HepG2 (cell line): ENCODE data around the gene ASCC3. TPM values are rescaled to one million over a fixed set of nuclear protein-coding genes. Genes with fewer than 3 reads are reported as not detected.

ENCODE experiments used
- ATAC-seq: fragments of 200-7000 bp; cut with Tn5 transposase; 3 replicates; pipeline ENCODE4 v1.9.1; 2020; ENCODE audit warnings: mild to moderate bottlenecking, moderate library complexity
- BruUV-seq: library from RNA; stranded (reverse); fragments of 400-500 nt; replicated peaks from 2 replicates; lab custom pipeline; 2021; lab: Mats Ljungman, UMichigan
- CTCF ChIA-PET: fragments of 300-600 bp; formaldehyde crosslinking; extraction: SDS; loops from one replicate; lab custom pipeline; 2021; ENCODE audit warnings: low total read pairs, inconsistent platforms, low intra/inter-chr PET ratio; lab: Yijun Ruan, JAX
- POLR2A ChIA-PET: fragments of 350-600 bp; sonication (Branson Sonifier 250); formaldehyde crosslinking; loops from one replicate; lab custom pipeline; 2020; ENCODE audit warnings: antibody characterized with exemption, inconsistent platforms; lab: Yijun Ruan, JAX
- DNase-seq: peaks from one replicate; pipeline ENCODE4 v3.0.0-alpha.2; 2015; ENCODE audit warnings: low spot score
- FAIRE-seq: peaks from 3 replicates; lab custom pipeline; 2011; peaks lifted over from hg19 to GRCh38; lab: Jason Lieb, UNC
- H2AFZ ChIP-seq: one replicate; pipeline ENCODE4 v1.6.1; 2011; ENCODE audit warnings: low read length, inconsistent platforms
- H3K27ac ChIP-seq: fragments of 300-600 bp; 3 replicates; pipeline ENCODE4 v1.8.0; 2011; ENCODE audit warnings: mixed run types, mild to moderate bottlenecking, mixed read lengths, low read length, inconsistent platforms; ENCODE audit not compliant: insufficient read depth; ENCODE audit errors: extremely low read length
- H3K27me3 ChIP-seq, 2 experiments: fragments of 200-600 bp in 1 of 2; 2 replicates in 1 of 2; 3 replicates in 1 of 2; pipeline versions ENCODE4 v1.6.0 to v1.8.0; 2011; ENCODE audit warnings: low read length in 2 of 2, mild to moderate bottlenecking in 2 of 2, moderate library complexity in 2 of 2, inconsistent platforms in 1 of 2; ENCODE audit not compliant: insufficient read depth in 2 of 2, control insufficient read depth in 1 of 2
- H3K36me3 ChIP-seq, 2 experiments: fragments of 200-600 bp in 1 of 2; replicated peaks in 1 of 2; 2 replicates in 1 of 2; 3 replicates in 1 of 2; pipeline versions ENCODE4 v1.5.1 to v1.8.0; 2011; ENCODE audit warnings: low read length in 2 of 2, inconsistent platforms in 1 of 2; ENCODE audit not compliant: insufficient read depth in 2 of 2, control insufficient read depth in 1 of 2
- H3K4me1 ChIP-seq: 2 replicates; pipeline ENCODE4 v1.5.1; 2012; ENCODE audit warnings: low read length, inconsistent platforms; ENCODE audit not compliant: insufficient read depth
- H3K4me2 ChIP-seq: 2 replicates; pipeline ENCODE4 v1.6.0; 2011; ENCODE audit warnings: low read depth, low read length, inconsistent platforms
- H3K4me3 ChIP-seq, 3 experiments: fragments of 200-600 bp in 1 of 3; sonication (generic), shearing (Covaris generic) in 1 of 3; replicated peaks in 1 of 3; 2 replicates each; pipeline ENCODE4 v1.5.1; 2011 to 2016; ENCODE audit warnings: low read length in 3 of 3, inconsistent platforms in 2 of 3, low read depth in 2 of 3, mild to moderate bottlenecking in 2 of 3, control low read depth in 1 of 3, mixed read lengths in 1 of 3; ENCODE audit not compliant: insufficient read depth in 1 of 3
- H3K79me2 ChIP-seq: one replicate; pipeline ENCODE4 v1.6.1; 2011; ENCODE audit warnings: low read length, inconsistent platforms; ENCODE audit not compliant: insufficient read depth
- H3K9ac ChIP-seq: 2 replicates; pipeline ENCODE4 v1.6.0; 2011; ENCODE audit warnings: mild to moderate bottlenecking, low read depth, low read length, inconsistent platforms; ENCODE audit not compliant: insufficient read depth
- H3K9me3 ChIP-seq: 2 replicates; pipeline ENCODE4 v1.5.1; 2012; ENCODE audit warnings: mild to moderate bottlenecking, low read length
- H4K20me1 ChIP-seq: 2 replicates; pipeline ENCODE4 v1.6.0; 2011; ENCODE audit warnings: inconsistent platforms, mild to moderate bottlenecking, low read length, moderate library complexity; ENCODE audit not compliant: insufficient read depth
- ATAD3A ChIP-seq: sonication (generic); formaldehyde crosslinking; IDR thresholded peaks from 2 replicates; pipeline ENCODE4 v1.4.0; 2020; ENCODE audit warnings: missing genetic modification reagents
- ATF1 ChIP-seq: IDR thresholded peaks from 2 replicates; pipeline ENCODE4 v1.6.1; 2016; ENCODE audit warnings: mild to moderate bottlenecking, control low read depth
- ATF4 ChIP-seq, 2 experiments: fragments of 450-650 bp in 1 of 2; sonication (generic) in 1 of 2; formaldehyde crosslinking; IDR thresholded peaks; 2 replicates each; pipeline versions ENCODE4 v1.5.0 to v1.8.0; 2020 to 2022; ENCODE audit warnings: mild to moderate bottlenecking in 1 of 2, missing genetic modification reagents in 1 of 2
- CCDC6 ChIP-seq: sonication (generic); formaldehyde crosslinking; IDR thresholded peaks from 2 replicates; pipeline ENCODE4 v1.8.1; 2022; ENCODE audit warnings: mild to moderate bottlenecking, missing genetic modification reagents, moderate library complexity
- ETV5 ChIP-seq: IDR thresholded peaks from 2 replicates; pipeline ENCODE4 v1.6.1; 2018; ENCODE audit warnings: missing biosample characterization, missing genetic modification reagents, inconsistent platforms, borderline replicate concordance
- KLF15 ChIP-seq: sonication (generic); formaldehyde crosslinking; IDR thresholded peaks from 2 replicates; pipeline ENCODE4 v1.8.1; 2023; ENCODE audit warnings: borderline replicate concordance, mild to moderate bottlenecking, inconsistent platforms, missing genetic modification reagents, mixed read lengths
- ZNF12 ChIP-seq: sonication (generic); formaldehyde crosslinking; IDR thresholded peaks from 2 replicates; pipeline ENCODE4 v1.5.0; 2020; ENCODE audit warnings: missing genetic modification reagents
- ZNF282 ChIP-seq: fragments of 450-650 bp; IDR thresholded peaks from 2 replicates; pipeline ENCODE4 v1.6.1; 2018; ENCODE audit not compliant: partially characterized antibody
- WGBS: methylation state at CpG from one replicate; pipeline ENCODE4 v1.1.6; 2017; ENCODE audit warnings: low lambda C conversion rate; 5-methylcytosine and 5-hydroxymethylcytosine counted together
- in situ Hi-C: cut with HindIII; loops from 2 replicates; pipeline ENCODE4 v1.10.0; 2017; ENCODE audit warnings: low pct_unique_long_range_greater_than_20kb; ENCODE audit not compliant: extremely low pct_ligation_motif_present
- intact Hi-C: fragments of 100-400 bp; cut with micrococcal nuclease; formaldehyde crosslinking; loops from one replicate; pipeline ENCODE4 v1.10.0; 2022; ENCODE audit not compliant: unreplicated experiment
- polyA plus RNA-seq, 8 experiments: library from polyadenylated mRNA; depleted of rRNA in 3 of 8; stranded (reverse) in 7 of 8; unstranded in 1 of 8; fragments of >200 nt; fragmentation: Illumina TruSeq in 4 of 8; extraction: Trizol in 4 of 8; gene quantifications; 2 replicates each; pipeline versions ENCODE4 v1.2.1 to v1.2.3, GENCODE V29; 2011 to 2016; ENCODE audit warnings: low read depth in 4 of 8, missing spikeins in 1 of 8, mixed read lengths in 1 of 8; ENCODE audit not compliant: insufficient read depth in 1 of 8
- total RNA-seq, 5 experiments: library from RNA; depleted of rRNA; stranded (reverse); fragments of >200 nt; fragmentation: Illumina TruSeq; extraction: Trizol; gene quantifications; 2 replicates each; pipeline ENCODE4 v1.2.3, GENCODE V29; 2016; ENCODE audit warnings: low read depth in 1 of 5

The ASCC3 gene
- total and polyA plus RNA-seq, 2 of the 13 experiments (the other 11 are each of a cell fraction or from before 2014, with no cell fraction given), result 23.1 to 55.7 TPM

DNA sequence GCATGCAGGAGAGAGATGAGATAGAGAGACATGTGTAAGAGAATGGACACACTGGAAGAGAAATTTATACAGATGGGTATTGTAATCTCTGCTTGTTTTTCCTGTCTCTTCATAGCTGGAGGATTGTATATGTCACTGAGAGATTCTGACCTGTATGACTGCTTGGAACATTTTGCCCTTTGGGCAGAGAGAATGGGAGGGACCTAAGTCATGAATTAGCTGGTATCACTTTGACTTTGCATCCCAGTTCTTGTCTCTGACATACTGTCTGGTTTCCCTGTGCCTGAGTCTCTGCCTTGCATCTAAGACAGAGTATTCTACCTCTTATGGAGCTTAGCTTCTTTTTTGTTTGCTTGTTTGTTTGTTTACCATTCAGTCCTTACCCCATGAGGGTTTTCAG lies 37.0 kb upstream of the ASCC3 start (continued):
- no peak for TF ChIP-seq ATAD3A (CRISPR knock-in tag)
- TF ChIP-seq KLF15, result no peak
- no peak for TF ChIP-seq ATF1 (CRISPR knock-in tag)
- no peak for TF ChIP-seq CCDC6
- TF ChIP-seq ZNF282, result no peak
- TF ChIP-seq ATF4 (CRISPR knock-in tag; IDR thresholded peaks at IDR 0.05), result no peak

GRCh38 chr6:100915876-100916275 lies 34.7 kb upstream of the ASCC3 start:
- no peak overlapping the region for H3K4me2 ChIP-seq
- POLR2A ChIA-PET, result no interaction called here
- DNase-seq, result peak; percentile 3

More at GRCh38 chr6:100915876-100916275, 34.7 kb upstream of the ASCC3 start:
- BruUV-seq, result no TSS peak
- in situ Hi-C loops (no loop called here), intact Hi-C loops (no loop called here)
- Histone ChIP-seq H3K4me1 (no peaks in the 10 kb centered on the region), H3K4me3 (no peak overlapping the region), H2AFZ (no peak overlapping the region), H3K9ac (no peak overlapping the region), H3K27ac (no peak overlapping the region), H3K9me3 (no peaks in the 10 kb centered on the region), H3K36me3 (no peaks in the 10 kb centered on the region), H4K20me1 (no peaks in the 10 kb centered on the region), H3K79me2 (no peaks in the 10 kb centered on the region), H3K27me3 (no peaks in the 10 kb centered on the region)
- ATAC-seq (no peak), FAIRE-seq (no peak)
- TF ChIP-seq ZNF12, result 0 out of 2 replicates have a peak, but pooled peaks have one; percentile 13
- no peak for TF ChIP-seq ETV5 (CRISPR knock-in tag)
- CTCF ChIA-PET, result no interaction called here
- WGBS, result 0% methylated on average over 3 of the region's 3 CpGs
